Progenitor cell of endocrine pancreas (in vitro differentiated cells): ENCODE measurements around the gene CAPN12. TPM values are rescaled to one million over a fixed set of nuclear protein-coding genes. Genes with fewer than 3 reads are reported as not detected.
A peak's percentile ranks its signal among the peaks of the same experiment; 100 is the strongest.

ENCODE experiments used
- DNase-seq: peaks from one replicate; pipeline ENCODE4 v3.0.0; 2021; ENCODE audit warnings: low spot score; ENCODE audit not compliant: unreplicated experiment
- H3K27ac Mint-ChIP-seq: 2 replicates; pipeline ENCODE4 v1.8.0; 2021; ENCODE audit warnings: mild to moderate bottlenecking, moderate library complexity, mixed read lengths
- H3K27me3 Mint-ChIP-seq: 2 replicates; pipeline ENCODE4 v1.8.0; 2021; ENCODE audit warnings: mixed read lengths
- H3K36me3 Mint-ChIP-seq: 2 replicates; pipeline ENCODE4 v1.8.0; 2022; ENCODE audit warnings: mixed read lengths; ENCODE audit not compliant: insufficient read depth
- H3K4me1 Mint-ChIP-seq: 2 replicates; pipeline ENCODE4 v1.8.0; 2021; ENCODE audit warnings: low read depth, mixed read lengths
- H3K4me3 Mint-ChIP-seq: 2 replicates; pipeline ENCODE4 v1.8.0; 2021; ENCODE audit warnings: low read depth, mild to moderate bottlenecking, moderate library complexity, mixed read lengths
- H3K9me3 Mint-ChIP-seq: 2 replicates; pipeline ENCODE4 v1.8.0; 2021; ENCODE audit warnings: low read depth, mixed read lengths
- CTCF ChIP-seq: fragments of 200-600 bp; sonication (generic); IDR thresholded peaks from one replicate; pipeline ENCODE4 v1.5.0; 2021; ENCODE audit warnings: antibody characterized with exemption, mild to moderate bottlenecking; ENCODE audit not compliant: unreplicated experiment
- total RNA-seq: library from RNA; stranded (reverse); gene quantifications from 2 replicates; pipeline ENCODE4 v1.2.1, GENCODE V29; 2021

CAPN12 gene
- total RNA-seq, 1 donor from 2014 or later = 4.1 TPM

GRCh38 chr19:38725469-38726283 lies 18.6 kb downstream of the CAPN12 start:
- peaks cover 19% of the 10 kb centered on the region for H3K36me3 Mint-ChIP-seq
- no peak for TF ChIP-seq CTCF
- no peak for DNase-seq
- no peak overlapping the region for H3K4me3 Mint-ChIP-seq
- peak overlapping the region; percentile 52 for H3K27ac Mint-ChIP-seq
- H3K27me3 Mint-ChIP-seq = no peaks in the 10 kb centered on the region
- H3K9me3 Mint-ChIP-seq = no peaks in the 10 kb centered on the region
- peaks cover 20% of the 10 kb centered on the region for H3K4me1 Mint-ChIP-seq

- Mint-ChIP-seq H3K4me1 (peaks cover 22% of the 10 kb centered on the region), H3K4me3 (no peak overlapping the region), H3K36me3 (peaks cover 10% of the 10 kb centered on the region), H3K9me3 (no peaks in the 10 kb centered on the region), H3K27ac (peak overlapping the region; percentile 91), H3K27me3 (no peaks in the 10 kb centered on the region)
- DNase-seq = no peak
- TF ChIP-seq CTCF = no peak
These were observed 20.1 kb downstream of the CAPN12 start for GRCh38 chr19:38723990-38724854.

- peaks cover 12% of the 10 kb centered on the region for H3K36me3 Mint-ChIP-seq
- H3K27me3 Mint-ChIP-seq = no peaks in the 10 kb centered on the region
- TF ChIP-seq CTCF = no peak
- H3K9me3 Mint-ChIP-seq = no peaks in the 10 kb centered on the region
- no peak overlapping the region for H3K4me3 Mint-ChIP-seq
- H3K4me1 Mint-ChIP-seq = peaks cover 27% of the 10 kb centered on the region
- peak overlapping the region; percentile 91 for H3K27ac Mint-ChIP-seq
- DNase-seq = no peak
These were observed 20.7 kb downstream of the CAPN12 start for GRCh38 chr19:38723606-38723965.

- no peak for TF ChIP-seq CTCF
- Mint-ChIP-seq H3K27ac (peak overlapping the region; percentile 98), H3K4me1 (peaks cover 28% of the 10 kb centered on the region), H3K9me3 (no peaks in the 10 kb centered on the region), H3K4me3 (no peak overlapping the region), H3K27me3 (no peaks in the 10 kb centered on the region), H3K36me3 (peaks cover 12% of the 10 kb centered on the region)
- no peak for DNase-seq
These were observed 21.2 kb downstream of the CAPN12 start for GRCh38 chr19:38722947-38723605.
